NCI-H2171 (cell line): ENCODE results near the gene TGFBR2.
A peak's percentile ranks its signal among the peaks of the same experiment; 100 is the strongest.

Source experiments
- DNase-seq: peaks from one replicate; lab custom pipeline; 2025; lab: John Stamatoyannopoulos, UW

The TGFBR2 gene

GRCh38 chr3:30693470-30694120 is 87.2 kb downstream of the TGFBR2 start:
- no peak for DNase-seq

GRCh38 chr3:30694148-30694547 is 87.7 kb downstream of the TGFBR2 start:
- peak; percentile 42 for DNase-seq

DNA sequence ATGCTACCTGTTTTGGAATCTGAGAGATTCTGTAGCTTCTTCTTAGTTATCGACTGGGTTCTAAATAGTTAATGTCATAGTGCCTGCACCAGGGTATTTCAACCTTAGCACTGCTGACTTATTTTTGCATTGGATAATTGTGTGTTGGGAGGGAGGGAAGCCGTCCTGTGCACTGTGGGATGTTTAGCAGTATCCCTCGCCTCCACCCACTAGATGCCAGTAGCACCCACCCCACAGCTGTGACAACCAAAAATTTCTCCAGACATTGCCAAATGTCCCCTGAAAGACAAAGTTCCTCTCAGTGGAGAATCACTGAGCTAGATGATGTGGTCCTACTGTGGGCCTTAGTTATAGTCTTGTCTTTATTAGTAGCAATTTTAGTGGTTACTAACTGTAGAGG is 88.3 kb downstream of the TGFBR2 start:
- no peak for DNase-seq

DNA sequence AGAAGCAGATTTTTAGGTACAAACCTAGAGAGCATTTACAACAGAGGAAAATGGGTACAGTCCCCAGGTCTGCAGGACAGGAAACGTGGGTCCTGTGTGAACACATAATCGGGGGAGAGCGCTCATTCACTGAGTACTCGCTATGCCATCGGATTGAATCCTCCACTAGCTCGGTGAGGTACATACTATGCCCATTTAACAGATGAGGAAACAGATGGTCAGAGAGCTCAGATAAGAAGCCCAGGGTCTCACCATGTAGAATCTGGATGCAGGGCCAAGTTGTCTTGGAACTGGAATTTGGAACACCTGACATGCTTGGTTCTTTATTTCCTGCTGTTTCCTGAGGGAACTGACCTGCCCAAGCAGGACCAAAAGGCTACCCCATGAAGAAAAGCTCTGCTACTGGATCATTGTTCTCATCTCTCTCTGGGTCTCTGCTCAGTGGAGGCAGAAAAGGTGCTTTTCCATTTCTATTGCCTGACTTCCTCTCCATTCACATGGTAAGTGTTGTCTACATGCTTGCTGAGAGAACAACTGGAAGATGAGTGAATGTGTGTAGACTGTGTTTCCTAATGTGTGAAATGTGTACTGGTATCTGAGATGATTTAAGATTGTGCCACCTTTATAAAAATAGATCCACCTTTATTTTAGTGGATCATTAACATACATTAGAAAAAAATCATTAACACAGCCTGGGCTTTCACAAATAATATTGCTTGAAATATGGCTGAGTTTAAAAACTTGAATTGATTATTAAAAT is 89.1 kb downstream of the TGFBR2 start:
- no peak for DNase-seq

DNA sequence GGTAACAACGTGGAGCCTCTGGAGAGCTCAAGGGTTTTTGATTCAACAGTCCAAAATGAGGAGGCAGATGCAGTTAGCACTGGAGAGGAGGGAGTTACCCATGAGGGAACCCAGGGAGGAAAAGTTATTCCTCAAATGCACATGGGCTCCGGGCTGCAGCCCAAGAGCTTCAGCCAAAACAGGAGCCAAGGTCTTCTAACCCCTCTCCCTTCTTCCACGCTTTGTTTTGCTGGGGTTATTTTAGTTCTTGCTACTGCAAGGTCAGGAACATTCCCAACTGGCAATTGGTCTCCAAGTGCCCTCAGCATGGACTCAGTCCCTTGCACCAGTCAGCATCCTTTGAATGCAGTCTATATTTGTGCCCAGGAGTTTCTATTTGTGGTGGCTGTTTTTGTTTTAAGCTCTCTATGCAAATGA is 90.0 kb downstream of the TGFBR2 start:
- DNase-seq = no peak

- no peak for DNase-seq
Observed at GRCh38 chr3:30696896-30697295, 90.5 kb downstream of the TGFBR2 start.

DNA sequence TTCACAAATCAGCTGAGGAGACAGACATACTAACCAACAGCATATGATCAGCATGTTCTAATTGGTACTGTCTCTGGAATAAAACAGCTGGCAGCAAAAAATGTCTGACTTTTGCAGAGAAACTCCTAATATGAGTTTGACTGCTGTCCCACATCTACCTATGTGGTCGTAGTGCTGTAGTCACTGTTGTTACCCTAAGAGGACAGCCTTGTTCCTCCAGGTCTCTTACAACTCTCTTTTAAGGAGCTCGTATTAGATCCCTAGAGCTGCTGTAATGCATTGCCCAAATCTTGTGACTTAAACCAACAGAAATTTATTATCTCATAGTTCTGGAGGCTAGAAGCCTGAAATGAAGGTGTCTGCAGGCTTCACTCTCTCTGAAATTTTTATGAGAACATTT is 92.1 kb downstream of the TGFBR2 start:
- no peak for DNase-seq

- DNase-seq = no peak
Observed at GRCh38 chr3:30699927-30700326, 93.5 kb downstream of the TGFBR2 start.

- no peak for DNase-seq
Observed at GRCh38 chr3:30700702-30701321, 94.4 kb downstream of the TGFBR2 start.

- no peak for DNase-seq
Observed at GRCh38 chr3:30702038-30702827, 95.8 kb downstream of the TGFBR2 start.

DNA sequence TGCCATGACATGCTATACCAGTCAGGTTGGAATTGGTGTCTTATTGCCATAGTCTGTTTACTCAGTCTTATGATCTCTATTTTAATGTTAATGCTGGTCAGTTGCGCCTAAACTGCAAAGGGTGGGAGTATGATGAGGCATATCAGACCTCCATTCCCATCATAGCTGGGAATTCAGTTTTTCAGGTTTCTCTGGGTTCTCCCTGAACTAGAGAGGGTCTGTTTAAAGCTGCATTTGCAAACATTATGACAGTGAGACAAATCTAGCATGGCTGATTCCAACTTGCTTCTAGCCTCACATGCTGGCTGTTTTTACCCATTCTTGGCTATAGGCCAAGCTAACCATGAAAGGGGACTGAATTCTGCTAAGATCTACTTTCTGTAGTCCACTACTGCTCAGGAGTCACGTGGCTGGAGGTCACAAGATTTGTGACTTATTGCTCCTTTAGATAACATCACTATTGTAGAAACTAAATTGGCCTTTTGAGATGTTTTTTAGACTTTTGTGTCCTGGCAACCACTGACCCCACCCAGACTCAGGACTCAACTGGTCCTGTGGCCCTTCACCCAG is 96.5 kb downstream of the TGFBR2 start:
- no peak for DNase-seq

- no peak for DNase-seq
Observed at GRCh38 chr3:30704931-30705890, 98.8 kb downstream of the TGFBR2 start.

GRCh38 chr3:30707825-30708224 is 101.4 kb downstream of the TGFBR2 start:
- no peak for DNase-seq

DNA sequence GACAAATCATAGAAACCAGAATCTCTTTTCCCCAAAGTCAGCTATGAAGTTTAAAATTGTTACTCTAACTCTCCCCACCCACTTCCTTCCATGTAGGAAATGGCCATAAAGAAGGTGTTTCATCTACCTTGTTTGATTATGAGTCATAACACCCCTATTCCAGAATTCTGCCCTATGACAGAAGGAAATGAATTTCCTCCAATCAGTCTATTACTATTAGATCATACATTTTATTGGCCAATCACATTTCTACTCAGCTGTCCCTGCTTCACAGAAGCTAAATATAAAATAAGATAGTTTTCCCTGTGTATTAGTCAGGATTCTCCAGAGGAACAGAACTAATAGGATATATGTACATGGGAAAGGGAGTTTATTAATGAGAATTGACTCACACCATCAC is 102.1 kb downstream of the TGFBR2 start:
- no peak for DNase-seq

- DNase-seq = no peak
Observed at GRCh38 chr3:30710017-30710416, 103.6 kb downstream of the TGFBR2 start.

- DNase-seq = no peak
Observed at GRCh38 chr3:30711151-30711550, 104.8 kb downstream of the TGFBR2 start.

DNA sequence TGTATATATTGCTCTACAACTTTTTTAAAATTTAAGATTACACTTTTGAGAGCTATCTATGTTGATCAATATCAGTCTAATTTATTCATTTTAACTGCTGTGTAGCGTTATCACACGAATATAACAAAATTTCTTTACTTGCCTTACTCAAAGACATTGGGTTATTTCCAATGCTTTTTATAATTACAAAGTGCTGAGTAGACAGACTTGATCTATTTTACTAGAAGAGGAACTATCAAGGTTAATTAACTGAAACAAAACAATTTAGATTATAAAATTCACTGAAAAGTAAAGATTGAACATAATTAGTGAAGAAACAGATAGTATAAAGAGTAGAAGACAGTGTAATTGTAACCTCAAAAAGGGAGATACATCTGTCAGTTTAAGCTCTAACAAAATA is 105.5 kb downstream of the TGFBR2 start:
- DNase-seq = no peak

GRCh38 chr3:30712991-30713390 is 106.6 kb downstream of the TGFBR2 start:
- no peak for DNase-seq

DNA sequence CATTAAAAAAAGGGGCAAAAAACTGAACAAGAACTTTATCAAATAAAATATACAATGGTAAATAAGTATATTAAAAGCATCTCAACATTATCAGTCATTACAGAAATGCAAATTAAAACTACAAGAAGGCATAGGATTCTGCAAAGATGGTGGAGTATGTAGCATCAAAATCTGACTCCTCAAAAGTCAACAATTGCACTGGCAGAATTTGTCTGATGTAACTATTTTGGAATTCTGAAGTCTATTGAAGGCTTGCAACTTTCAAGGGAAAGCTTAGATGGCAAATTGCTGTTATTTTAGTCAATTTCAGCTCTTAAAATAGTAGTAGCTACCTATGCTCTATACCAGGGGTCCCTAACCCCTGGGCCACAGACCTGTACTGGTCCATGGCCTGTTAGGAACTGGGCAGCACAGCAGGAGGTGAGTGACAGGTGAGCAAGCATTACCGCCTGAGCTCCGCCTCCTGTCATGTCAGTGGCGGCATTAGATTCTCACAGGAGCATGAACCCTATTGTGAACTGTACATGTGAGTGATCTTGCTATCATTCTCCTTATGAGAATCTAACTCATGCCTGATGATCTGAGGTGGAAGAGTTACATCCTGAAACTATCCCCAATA is 107.6 kb downstream of the TGFBR2 start:
- DNase-seq = no peak

GRCh38 chr3:30719536-30719935 is 113.1 kb downstream of the TGFBR2 start:
- DNase-seq = no peak
